Measurements from ENCODE around the gene ZNF775. TPM values are rescaled to one million over a fixed set of nuclear protein-coding genes. Genes with fewer than 3 reads are reported as not detected.

ZNF775 gene
- total RNA-seq, 2 experiments from 2014 or later = 3.9 to 5.1 TPM

DNA sequence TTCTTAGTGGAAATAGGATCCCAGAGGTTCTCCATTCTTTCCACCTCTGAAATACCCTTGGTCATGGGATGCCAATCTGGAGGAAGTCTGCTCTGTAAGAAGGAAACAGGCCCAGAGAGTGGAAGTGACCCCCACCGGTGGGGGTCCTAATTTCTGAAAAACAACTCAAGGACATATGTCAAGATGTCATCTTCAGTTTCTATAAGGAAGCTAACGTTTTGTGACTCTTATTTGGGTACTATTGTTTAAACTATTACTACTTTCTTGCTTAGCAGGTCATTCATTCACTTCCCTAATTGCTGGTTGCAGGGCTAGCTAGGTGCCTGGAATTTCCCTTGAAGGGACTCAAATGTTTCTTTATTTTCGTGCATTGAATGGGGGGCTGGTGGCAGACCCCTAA, 1.9 kb upstream of the ZNF775 start:
- intact Hi-C loops (cut with DNase I, micrococcal nuclease) = loop anchor here (5.0 to 10.0 kb wide), 6 partner anchors 55 to 1130 kb away; partner anchors contain the start of genes ACTR3C (in 1 of the 2), CDK5 (in 1 of the 2), FASTK (in 1 of the 2) and LRRC61 (in 1 of the 2)
- no peak for ATAC-seq

DNA sequence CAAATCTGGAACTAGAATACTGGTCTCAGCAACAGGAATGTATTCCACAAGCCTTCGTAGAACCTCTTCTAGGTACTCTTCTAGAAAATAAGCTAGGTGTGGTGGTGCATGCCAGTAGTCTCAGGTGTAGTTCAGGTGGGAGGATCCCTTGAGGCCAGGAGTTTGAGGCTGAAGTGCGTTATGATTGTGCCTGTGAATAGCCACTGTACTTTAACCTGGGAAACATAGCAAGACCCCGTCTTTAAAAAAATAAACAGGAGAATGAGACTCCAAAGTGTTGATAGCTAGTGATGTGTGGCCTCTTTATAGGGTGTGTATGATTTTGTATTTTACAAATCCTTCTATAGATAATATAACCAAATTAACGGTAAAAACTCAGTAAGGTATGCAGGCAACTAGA, 1.5 kb upstream of the ZNF775 start:
- peak overlapping the region; percentile 70 for H3K4me3 Mint-ChIP-seq
- ATAC-seq (no peak), DNase-seq (no peak)
- no peak overlapping the region for H3K27ac Mint-ChIP-seq
- peaks cover 58% of the 10 kb centered on the region for H3K4me1 Mint-ChIP-seq
- ChIA-PET POLR2A (interaction anchor here (1.0 kb wide), 1 partner anchor 8 kb away, joined by 5 read pairs; no protein-coding TSS in a partner anchor), CTCF (interaction anchor here (0.6 to 1.7 kb wide), 7 partner anchors 8 to 184 kb away, joined by 3 to 7 read pairs (median 3); partner anchors contain the start of gene REPIN1)
- H3K9me3 Mint-ChIP-seq (ENCODE audit: low read depth) = no peaks in the 10 kb centered on the region
- peaks cover 15% of the 10 kb centered on the region for H3K36me3 Mint-ChIP-seq (ENCODE audit: low read depth)
- no peaks in the 10 kb centered on the region for H3K27me3 Mint-ChIP-seq
- intact Hi-C loops (cut with DNase I, micrococcal nuclease) = loop anchor here (2.0 to 10.0 kb wide), 7 partner anchors 55 to 1130 kb away; partner anchors contain the start of genes ACTR3C (in 1 of the 2), ATP6V0E2 (in 1 of the 2), CDK5 (in 1 of the 2) and FASTK (in 1 of the 2)

More for the DNA sequence above, 1.9 kb upstream of the ZNF775 start:
- Mint-ChIP-seq H3K9me3 (ENCODE audit: low read depth) (no peaks in the 10 kb centered on the region), H3K27ac (peak overlapping the region; percentile 63), H3K4me1 (peaks cover 59% of the 10 kb centered on the region), H3K4me3 (no peak overlapping the region), H3K36me3 (ENCODE audit: low read depth) (peaks cover 18% of the 10 kb centered on the region), H3K27me3 (no peaks in the 10 kb centered on the region)
- no peak for DNase-seq
- CTCF ChIA-PET = interaction anchor here (1.1 to 1.7 kb wide), 3 partner anchors 28 to 184 kb away, joined by 3 to 7 read pairs (median 3); a partner anchor contains a TSS
- POLR2A ChIA-PET = no interaction called here

DNA sequence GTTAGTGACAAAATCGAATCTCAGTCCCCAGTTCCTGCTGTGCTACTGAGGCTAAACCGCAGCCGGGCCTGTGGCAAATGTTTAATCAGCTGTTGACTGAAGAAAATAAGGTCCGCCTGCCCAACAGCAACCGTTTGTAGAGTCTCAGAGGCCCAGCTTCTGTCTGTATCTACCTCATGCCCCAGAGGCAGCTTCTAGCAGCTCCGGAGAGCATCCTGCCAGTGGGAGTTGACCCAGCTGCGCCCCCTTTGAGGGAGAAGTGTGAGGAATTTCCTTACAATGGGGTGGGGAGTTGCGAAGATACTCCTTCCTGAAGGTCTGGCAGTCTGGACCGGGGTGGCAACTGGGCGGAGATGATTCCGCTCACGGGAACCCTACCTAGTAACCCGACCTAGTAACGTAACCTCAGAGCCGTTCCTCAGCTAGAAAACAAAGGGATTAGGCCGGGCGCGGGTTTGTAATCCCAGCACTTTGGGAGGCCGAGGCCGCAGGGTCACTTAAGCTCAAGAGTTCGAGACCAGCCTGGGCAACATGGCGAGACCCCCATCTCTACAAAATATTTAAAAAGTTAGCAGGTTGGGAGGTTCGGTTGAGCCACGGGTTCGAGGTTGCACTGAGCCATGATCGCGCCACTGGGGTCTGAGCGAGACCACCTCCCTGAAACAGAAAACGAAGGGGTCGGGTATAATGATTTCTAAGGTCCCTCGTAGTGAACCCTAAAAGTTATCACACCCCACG, 846 bp upstream of the ZNF775 start:
- ChIA-PET POLR2A (interaction anchor here (1.0 kb wide), 1 partner anchor 9 kb away, joined by 5 read pairs; no protein-coding TSS in a partner anchor), CTCF (interaction anchor here (0.6 to 1.7 kb wide), 8 partner anchors 9 to 183 kb away, joined by 3 to 7 read pairs (median 3); partner anchors contain the start of gene REPIN1)
- Mint-ChIP-seq H3K4me3 (peak overlapping the region; percentile 70), H3K27me3 (no peaks in the 10 kb centered on the region), H3K4me1 (peaks cover 58% of the 10 kb centered on the region), H3K9me3 (ENCODE audit: low read depth) (no peaks in the 10 kb centered on the region), H3K27ac (peak overlapping the region; percentile 58), H3K36me3 (ENCODE audit: low read depth) (peaks cover 10% of the 10 kb centered on the region)
- intact Hi-C loops (cut with DNase I, micrococcal nuclease) = loop anchor here (2.0 to 10.0 kb wide), 7 partner anchors 56 to 1131 kb away; partner anchors contain the start of genes ACTR3C (in 1 of the 2), ATP6V0E2 (in 1 of the 2), CDK5 (in 1 of the 2) and FASTK (in 1 of the 2)
- ATAC-seq = no peak
- peak; percentile 62 for DNase-seq

GRCh38 chr7:150379441-150380379, 580 bp downstream of the ZNF775 start:
- CTCF ChIA-PET = interaction anchor here (0.6 to 1.3 kb wide), 2 partner anchors 26 to 920 kb away, joined by 4 to 5 read pairs; a partner anchor contains a TSS
- Mint-ChIP-seq H3K36me3 (ENCODE audit: low read depth) (peaks cover 5% of the 10 kb centered on the region), H3K4me3 (peak overlapping the region; percentile 81), H3K9me3 (ENCODE audit: low read depth) (no peaks in the 10 kb centered on the region), H3K27ac (peak overlapping the region; percentile 63), H3K27me3 (no peaks in the 10 kb centered on the region), H3K4me1 (peaks cover 49% of the 10 kb centered on the region)
- POLR2A ChIA-PET = no interaction called here
- intact Hi-C loops (cut with DNase I, micrococcal nuclease) = loop anchor here (1.0 to 10.0 kb wide), 15 partner anchors 10 to 1132 kb away; partner anchors contain the start of genes ACTR3C (in 2 of the 2), LRRC61 (in 2 of the 2), ABCF2 (in 1 of the 2) and ATP6V0E2 (in 1 of the 2)
- DNase-seq (peak; percentile 44), ATAC-seq (no peak)

- Mint-ChIP-seq H3K27ac (no peak overlapping the region), H3K4me1 (peaks cover 45% of the 10 kb centered on the region), H3K36me3 (ENCODE audit: low read depth) (peaks cover 3% of the 10 kb centered on the region), H3K4me3 (peak overlapping the region; percentile 81), H3K9me3 (ENCODE audit: low read depth) (no peaks in the 10 kb centered on the region), H3K27me3 (no peaks in the 10 kb centered on the region)
- ChIA-PET CTCF (interaction anchor here (0.7 to 1.3 kb wide), 3 partner anchors 25 to 567 kb away, joined by 3 to 4 read pairs (median 4); a partner anchor contains a TSS), POLR2A (no interaction called here)
- intact Hi-C loops (cut with DNase I, micrococcal nuclease) = no loop called here
- no peak for DNase-seq
- ATAC-seq = no peak
Measured at GRCh38 chr7:150380463-150380862, 1.3 kb downstream of the ZNF775 start.

DNA sequence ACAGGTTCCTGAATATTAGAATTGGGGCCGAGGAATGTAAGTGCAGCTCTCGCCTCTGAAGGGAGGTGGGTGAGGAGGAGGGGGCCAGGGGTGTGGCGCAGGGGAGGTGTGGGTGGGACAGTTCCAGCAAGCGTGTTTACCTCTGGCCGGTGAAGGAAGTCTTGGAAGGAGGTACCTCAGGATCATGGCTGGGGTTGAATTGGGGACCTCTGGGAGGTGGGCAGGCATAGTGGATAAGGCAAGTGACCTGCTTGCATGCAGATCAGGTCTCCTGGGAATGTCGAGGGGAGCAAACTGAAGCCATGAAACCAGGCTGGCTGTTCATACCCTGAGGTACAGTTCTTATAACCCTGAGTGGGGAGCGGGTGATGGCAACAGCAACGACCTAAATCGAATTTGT, 2.0 kb downstream of the ZNF775 start:
- H3K27me3 Mint-ChIP-seq = no peaks in the 10 kb centered on the region
- H3K4me3 Mint-ChIP-seq = no peak overlapping the region
- no peak overlapping the region for H3K27ac Mint-ChIP-seq
- DNase-seq = no peak
- POLR2A ChIA-PET = no interaction called here
- peaks cover 39% of the 10 kb centered on the region for H3K4me1 Mint-ChIP-seq
- intact Hi-C loops (cut with DNase I, micrococcal nuclease) = no loop called here
- CTCF ChIA-PET = interaction anchor here (0.7 kb wide), 2 partner anchors 40 to 568 kb away, joined by 3 to 4 read pairs; no protein-coding TSS in a partner anchor
- H3K9me3 Mint-ChIP-seq (ENCODE audit: low read depth) = no peaks in the 10 kb centered on the region
- no peak for ATAC-seq
- H3K36me3 Mint-ChIP-seq (ENCODE audit: low read depth) = no peaks in the 10 kb centered on the region

DNA sequence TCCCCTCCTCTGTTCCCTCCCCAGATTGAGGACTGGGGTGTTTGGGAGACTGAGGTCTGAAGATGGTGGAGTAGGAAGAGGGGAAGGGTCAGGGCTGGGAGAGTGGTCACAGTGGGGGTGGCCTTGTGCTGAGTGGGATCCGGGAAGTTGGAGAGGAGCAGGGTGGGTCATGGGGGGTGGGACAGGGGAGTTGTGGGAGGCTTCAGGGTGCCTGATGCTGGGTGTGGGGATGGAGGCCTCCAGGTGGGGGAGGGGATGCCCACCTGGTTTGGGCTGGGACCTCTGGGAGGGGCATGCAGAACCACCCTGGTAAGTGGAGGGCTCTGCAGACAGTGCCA, 2.6 kb downstream of the ZNF775 start:
- ATAC-seq (no peak), DNase-seq (no peak)
- Mint-ChIP-seq H3K4me1 (peaks cover 33% of the 10 kb centered on the region), H3K4me3 (no peak overlapping the region), H3K9me3 (ENCODE audit: low read depth) (no peaks in the 10 kb centered on the region), H3K27me3 (no peaks in the 10 kb centered on the region), H3K36me3 (ENCODE audit: low read depth) (peaks cover 1% of the 10 kb centered on the region), H3K27ac (no peak overlapping the region)
- POLR2A ChIA-PET = no interaction called here
- intact Hi-C loops (cut with DNase I, micrococcal nuclease) = no loop called here
- CTCF ChIA-PET = no interaction called here

GRCh38 chr7:150382123-150382843, 3.2 kb downstream of the ZNF775 start:
- H3K27me3 Mint-ChIP-seq = no peaks in the 10 kb centered on the region
- intact Hi-C loops (cut with DNase I, micrococcal nuclease) = no loop called here
- CTCF ChIA-PET = no interaction called here
- POLR2A ChIA-PET = no interaction called here
- DNase-seq (no peak), ATAC-seq (no peak)
- H3K9me3 Mint-ChIP-seq (ENCODE audit: low read depth) = no peaks in the 10 kb centered on the region
- peaks cover 2% of the 10 kb centered on the region for H3K36me3 Mint-ChIP-seq (ENCODE audit: low read depth)
- H3K4me1 Mint-ChIP-seq = peaks cover 28% of the 10 kb centered on the region
- no peak overlapping the region for H3K4me3 Mint-ChIP-seq
- no peak overlapping the region for H3K27ac Mint-ChIP-seq

DNA sequence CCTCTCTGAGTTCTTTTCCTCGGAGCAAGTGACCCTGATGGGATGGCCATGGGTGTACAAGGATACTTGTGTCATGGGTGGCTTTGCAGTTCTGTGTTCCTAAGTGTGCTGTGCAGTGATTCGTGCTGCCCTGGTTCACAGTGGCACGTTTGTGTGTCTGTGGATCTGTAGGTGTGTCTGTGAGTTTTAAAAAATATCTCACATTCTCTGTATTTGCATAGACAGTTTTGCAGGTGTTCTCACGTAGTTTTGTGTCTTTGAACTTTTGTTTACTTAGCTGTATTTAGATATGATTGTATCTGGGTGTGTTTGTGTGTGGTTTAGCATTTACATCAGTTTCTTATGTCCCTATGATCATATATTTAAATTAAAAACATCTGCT, 3.7 kb downstream of the ZNF775 start:
- peaks cover 2% of the 10 kb centered on the region for H3K36me3 Mint-ChIP-seq (ENCODE audit: low read depth)
- ATAC-seq (no peak), DNase-seq (no peak)
- H3K4me1 Mint-ChIP-seq = peaks cover 23% of the 10 kb centered on the region
- H3K9me3 Mint-ChIP-seq (ENCODE audit: low read depth) = no peaks in the 10 kb centered on the region
- CTCF ChIA-PET = no interaction called here
- intact Hi-C loops (cut with DNase I, micrococcal nuclease) = no loop called here
- POLR2A ChIA-PET = no interaction called here
- H3K27me3 Mint-ChIP-seq = no peaks in the 10 kb centered on the region
- no peak overlapping the region for H3K4me3 Mint-ChIP-seq
- no peak overlapping the region for H3K27ac Mint-ChIP-seq

DNA sequence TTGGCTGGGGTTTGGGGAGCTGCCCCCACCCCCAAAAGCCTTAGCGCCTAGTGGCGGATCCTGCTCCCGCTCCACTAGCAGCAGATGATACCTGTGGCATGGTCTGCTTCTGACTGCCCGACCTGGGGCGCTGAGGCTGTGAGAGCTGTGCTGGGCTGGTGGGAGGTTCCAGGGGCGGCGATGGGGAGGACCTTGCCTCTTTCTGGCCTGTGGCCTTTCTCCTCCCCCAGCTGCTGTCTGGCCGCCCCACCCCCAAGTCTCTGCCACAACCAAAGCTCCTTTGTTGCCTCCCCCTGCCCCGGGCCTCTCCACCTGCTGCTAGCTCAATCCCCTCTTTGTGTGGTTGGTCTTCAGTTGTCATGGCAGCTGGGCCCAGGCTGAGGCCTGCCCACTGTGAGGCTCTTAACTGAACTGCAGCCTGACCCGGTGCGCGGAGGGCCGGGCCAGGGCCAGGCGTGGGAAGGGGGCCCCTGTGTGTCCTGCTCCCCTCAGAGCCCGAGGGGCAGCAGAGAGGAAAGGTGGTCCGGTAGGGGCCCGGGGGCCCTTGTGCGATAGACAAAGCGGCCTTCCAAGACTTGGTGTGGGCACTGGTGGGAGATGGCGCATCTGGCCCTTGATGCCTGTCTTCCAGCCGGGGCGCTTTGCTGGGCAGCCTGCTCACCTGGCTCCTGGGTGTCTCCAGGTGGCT, 4.7 kb downstream of the ZNF775 start:
- Mint-ChIP-seq H3K36me3 (ENCODE audit: low read depth) (peaks cover 2% of the 10 kb centered on the region), H3K27me3 (no peaks in the 10 kb centered on the region), H3K4me3 (no peak overlapping the region), H3K27ac (no peak overlapping the region), H3K9me3 (ENCODE audit: low read depth) (no peaks in the 10 kb centered on the region), H3K4me1 (peaks cover 18% of the 10 kb centered on the region)
- POLR2A ChIA-PET = no interaction called here
- DNase-seq (no peak), ATAC-seq (no peak)
- intact Hi-C loops (cut with DNase I, micrococcal nuclease) = no loop called here
- CTCF ChIA-PET = no interaction called here

Data from activated CD4-positive, alpha-beta T cell treated with anti-CD3 and anti-CD28 coated beads for 36 hours (primary cell).